Activated T-helper 2 cell treated with anti-CD3 and anti-CD28 coated beads, Interferon-gamma antibody, Interleukin-2, Interleukin-4, amounts not matched to agents 10 μg/mL and 5 μg/mL and 100 μg/mL, durations not matched to agents 14 hours and 24 hours and 36 hours (primary cell): ENCODE results near the gene ACTR2. TPM values are rescaled to one million over a fixed set of nuclear protein-coding genes. Genes with fewer than 3 reads are reported as not detected.
"Not testable (repeated sequence)": the region's sequence is repeated elsewhere in the genome, so short reads cannot be mapped to it uniquely, and the experiment has no call there.

ENCODE experiments used
- DNase-seq: peaks from one replicate; pipeline ENCODE4 v3.0.0; 2021; ENCODE audit warnings: low spot score
- H3K27ac Mint-ChIP-seq: one replicate; pipeline ENCODE4 v1.8.0; 2021; ENCODE audit warnings: mixed read lengths
- H3K27me3 Mint-ChIP-seq: one replicate; pipeline ENCODE4 v1.8.0; 2021; ENCODE audit warnings: low read depth, mixed read lengths
- H3K36me3 Mint-ChIP-seq: one replicate; pipeline ENCODE4 v1.8.0; 2021; ENCODE audit warnings: low read depth, mixed read lengths
- H3K4me1 Mint-ChIP-seq: one replicate; pipeline ENCODE4 v1.8.0; 2021; ENCODE audit warnings: low read depth, mixed read lengths
- H3K4me3 Mint-ChIP-seq: one replicate; pipeline ENCODE4 v1.8.0; 2021; ENCODE audit warnings: low read depth, mild to moderate bottlenecking, moderate library complexity, mixed read lengths
- H3K9me3 Mint-ChIP-seq: one replicate; pipeline ENCODE4 v1.8.0; 2021; ENCODE audit warnings: mixed read lengths
- intact Hi-C: fragments of 100-400 bp; cut with micrococcal nuclease; formaldehyde crosslinking; loops from one replicate; pipeline ENCODE4 v1.15.1; 2023
- total RNA-seq: library from RNA; stranded (reverse); gene quantifications from 2 replicates; pipeline ENCODE4 v1.2.3, GENCODE V29; 2022

Gene ACTR2
- total RNA-seq, 1 donor from 2014 or later = 350 TPM

GRCh38 chr2:65240657-65241056 is 13.0 kb downstream of the ACTR2 start:
- intact Hi-C loops = no loop called here
- no peak for DNase-seq
- H3K4me1 Mint-ChIP-seq = peaks cover 17% of the 10 kb centered on the region
- no peak overlapping the region for H3K4me3 Mint-ChIP-seq
- H3K27me3 Mint-ChIP-seq = no peaks in the 10 kb centered on the region
- no peaks in the 10 kb centered on the region for H3K9me3 Mint-ChIP-seq
- H3K36me3 Mint-ChIP-seq = peaks cover 40% of the 10 kb centered on the region
- peak overlapping the region; percentile 15 for H3K27ac Mint-ChIP-seq

GRCh38 chr2:65244452-65244851 is 16.8 kb downstream of the ACTR2 start:
- intact Hi-C loops, H3K4me3 Mint-ChIP-seq, H3K9me3 Mint-ChIP-seq, H3K27me3 Mint-ChIP-seq, H3K27ac Mint-ChIP-seq, DNase-seq: not testable (repeated sequence)
- Mint-ChIP-seq H3K4me1 (peaks cover 22% of the 10 kb centered on the region), H3K36me3 (peaks cover 55% of the 10 kb centered on the region)

GRCh38 chr2:65252640-65253039 is 25.0 kb downstream of the ACTR2 start:
- Mint-ChIP-seq H3K4me3 (no peak overlapping the region), H3K36me3 (peaks cover 58% of the 10 kb centered on the region), H3K4me1 (peaks cover 7% of the 10 kb centered on the region), H3K9me3 (no peaks in the 10 kb centered on the region), H3K27me3 (no peaks in the 10 kb centered on the region), H3K27ac (no peak overlapping the region)
- intact Hi-C loops = no loop called here
- no peak for DNase-seq

DNA sequence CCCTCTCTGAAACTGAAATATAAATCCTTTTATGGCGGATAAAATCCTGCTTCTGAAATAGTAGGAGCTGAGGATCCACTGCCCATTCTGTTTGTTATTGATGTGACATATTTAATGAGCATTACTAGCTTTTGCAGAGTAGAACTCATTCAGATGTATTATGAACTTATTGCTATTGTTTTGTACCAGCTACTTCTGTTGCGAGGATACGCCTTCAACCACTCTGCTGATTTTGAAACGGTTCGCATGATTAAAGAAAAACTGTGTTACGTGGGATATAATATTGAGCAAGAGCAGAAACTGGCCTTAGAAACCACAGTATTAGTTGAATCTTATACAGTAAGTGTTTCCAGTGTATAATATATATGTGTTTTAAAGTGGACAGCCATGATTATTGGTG is 27.7 kb downstream of the ACTR2 start:
- Mint-ChIP-seq H3K27ac (no peak overlapping the region), H3K4me1 (peaks cover 11% of the 10 kb centered on the region), H3K27me3 (no peaks in the 10 kb centered on the region), H3K4me3 (no peak overlapping the region), H3K36me3 (peaks cover 56% of the 10 kb centered on the region), H3K9me3 (no peaks in the 10 kb centered on the region)
- DNase-seq = no peak
- intact Hi-C loops = no loop called here

DNA sequence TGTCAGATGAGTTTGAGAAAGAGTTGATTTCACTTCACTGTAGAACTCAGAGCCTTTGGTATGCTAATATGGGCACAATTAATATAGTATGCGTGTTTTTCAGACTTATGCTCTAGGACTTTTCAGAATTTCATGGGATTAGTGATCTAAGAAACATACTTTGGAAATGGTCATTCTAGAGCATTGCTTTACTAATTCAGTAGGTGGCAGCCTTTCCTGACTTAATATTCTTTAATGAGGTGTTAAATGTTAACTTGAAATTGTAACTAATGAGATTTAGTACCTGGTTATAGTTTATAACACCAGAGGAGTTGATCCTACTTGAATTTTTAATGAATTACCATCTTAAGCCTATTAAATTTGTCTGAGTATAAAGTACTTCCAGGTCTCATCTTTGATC is 28.4 kb downstream of the ACTR2 start:
- H3K9me3 Mint-ChIP-seq = no peaks in the 10 kb centered on the region
- H3K4me3 Mint-ChIP-seq = no peak overlapping the region
- H3K27ac Mint-ChIP-seq = no peak overlapping the region
- intact Hi-C loops = no loop called here
- no peaks in the 10 kb centered on the region for H3K27me3 Mint-ChIP-seq
- no peak for DNase-seq
- peaks cover 11% of the 10 kb centered on the region for H3K4me1 Mint-ChIP-seq
- peaks cover 50% of the 10 kb centered on the region for H3K36me3 Mint-ChIP-seq

GRCh38 chr2:65257866-65258265 is 30.2 kb downstream of the ACTR2 start:
- H3K36me3 Mint-ChIP-seq = peaks cover 51% of the 10 kb centered on the region
- peaks cover 11% of the 10 kb centered on the region for H3K4me1 Mint-ChIP-seq
- peak overlapping the region; percentile 8 for H3K27ac Mint-ChIP-seq
- H3K27me3 Mint-ChIP-seq, intact Hi-C loops, H3K9me3 Mint-ChIP-seq, H3K4me3 Mint-ChIP-seq, DNase-seq: not testable (repeated sequence)

DNA sequence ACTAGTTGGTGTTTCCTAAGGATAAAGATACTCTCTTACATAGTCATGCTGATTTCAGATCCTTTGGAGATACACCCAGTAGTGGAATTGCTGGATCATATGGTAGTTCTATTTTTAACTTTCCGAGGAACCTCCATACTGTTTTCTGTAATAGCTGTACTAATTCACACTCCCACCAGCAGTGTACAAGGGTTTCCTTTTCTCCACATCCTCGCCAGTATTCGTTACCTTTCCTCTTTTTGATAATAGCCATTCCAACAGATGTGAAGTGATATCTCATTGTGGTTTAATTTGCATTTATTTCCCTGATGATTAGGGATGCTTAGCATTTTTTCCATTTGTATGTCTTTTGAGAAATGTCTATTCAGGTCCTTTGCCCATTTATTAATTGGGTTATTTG is 34.0 kb downstream of the ACTR2 start:
- no peaks in the 10 kb centered on the region for H3K9me3 Mint-ChIP-seq
- H3K4me3 Mint-ChIP-seq = no peak overlapping the region
- no peak for DNase-seq
- H3K27me3 Mint-ChIP-seq = no peaks in the 10 kb centered on the region
- no peak overlapping the region for H3K27ac Mint-ChIP-seq
- H3K4me1 Mint-ChIP-seq = peaks cover 18% of the 10 kb centered on the region
- peaks cover 59% of the 10 kb centered on the region for H3K36me3 Mint-ChIP-seq
- intact Hi-C loops = loop anchor here (10.0 kb wide), 1 partner anchor 173 kb away; the partner anchor contains the start of gene SPRED2

GRCh38 chr2:65263262-65263661 is 35.6 kb downstream of the ACTR2 start:
- H3K9me3 Mint-ChIP-seq = no peaks in the 10 kb centered on the region
- DNase-seq = no peak
- intact Hi-C loops = loop anchor here (10.0 kb wide), 1 partner anchor 172 kb away; the partner anchor contains the start of gene SPRED2
- H3K27ac Mint-ChIP-seq = no peak overlapping the region
- peaks cover 55% of the 10 kb centered on the region for H3K36me3 Mint-ChIP-seq
- H3K4me1 Mint-ChIP-seq = peaks cover 11% of the 10 kb centered on the region
- no peak overlapping the region for H3K4me3 Mint-ChIP-seq
- no peaks in the 10 kb centered on the region for H3K27me3 Mint-ChIP-seq

DNA sequence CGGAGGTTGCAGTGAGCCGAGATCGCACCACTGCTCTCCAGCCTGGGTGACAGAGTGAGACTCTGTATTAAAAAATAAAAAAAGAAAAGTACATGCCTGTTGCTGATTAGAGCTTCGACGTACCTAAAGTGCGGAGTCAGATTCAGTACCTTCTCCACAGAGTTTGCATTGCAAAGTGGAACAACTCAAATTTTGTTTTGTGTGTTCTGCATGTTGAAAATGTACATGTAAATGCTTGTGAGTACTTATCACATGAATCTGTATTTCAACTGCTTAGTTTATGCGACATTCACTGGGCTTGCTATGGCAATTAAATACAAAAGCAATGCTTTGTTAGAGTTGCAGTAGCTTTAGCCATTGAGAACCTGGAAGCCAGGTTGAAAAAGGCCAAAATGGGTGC is 36.4 kb downstream of the ACTR2 start:
- H3K9me3 Mint-ChIP-seq = no peaks in the 10 kb centered on the region

GRCh38 chr2:65264821-65265670 is 37.4 kb downstream of the ACTR2 start:
- H3K4me3 Mint-ChIP-seq = no peak overlapping the region
- no peaks in the 10 kb centered on the region for H3K27me3 Mint-ChIP-seq
- peaks cover 60% of the 10 kb centered on the region for H3K36me3 Mint-ChIP-seq
- H3K9me3 Mint-ChIP-seq = no peaks in the 10 kb centered on the region
- no peak for DNase-seq
- intact Hi-C loops = loop anchor here (1.0 to 10.0 kb wide), 4 partner anchors 36 to 308 kb away; partner anchors contain the start of gene SPRED2
- no peak overlapping the region for H3K27ac Mint-ChIP-seq
- peaks cover 13% of the 10 kb centered on the region for H3K4me1 Mint-ChIP-seq

More for the DNA sequence above, 36.4 kb downstream of the ACTR2 start:
- no peaks in the 10 kb centered on the region for H3K27me3 Mint-ChIP-seq
- intact Hi-C loops = loop anchor here (2.0 to 10.0 kb wide), 2 partner anchors 37 to 171 kb away; partner anchors contain the start of gene SPRED2
- no peak overlapping the region for H3K4me3 Mint-ChIP-seq
- DNase-seq = no peak
- no peak overlapping the region for H3K27ac Mint-ChIP-seq
- H3K4me1 Mint-ChIP-seq = peaks cover 13% of the 10 kb centered on the region
- peaks cover 56% of the 10 kb centered on the region for H3K36me3 Mint-ChIP-seq

GRCh38 chr2:65265671-65266045 is 38.0 kb downstream of the ACTR2 start:
- no peak for DNase-seq
- no peaks in the 10 kb centered on the region for H3K27me3 Mint-ChIP-seq
- intact Hi-C loops = loop anchor here (1.0 to 10.0 kb wide), 4 partner anchors 35 to 308 kb away; partner anchors contain the start of gene SPRED2
- no peaks in the 10 kb centered on the region for H3K9me3 Mint-ChIP-seq
- no peak overlapping the region for H3K4me3 Mint-ChIP-seq
- H3K27ac Mint-ChIP-seq = no peak overlapping the region
- peaks cover 63% of the 10 kb centered on the region for H3K36me3 Mint-ChIP-seq
- peaks cover 13% of the 10 kb centered on the region for H3K4me1 Mint-ChIP-seq

- peaks cover 62% of the 10 kb centered on the region for H3K36me3 Mint-ChIP-seq
- H3K4me3 Mint-ChIP-seq = no peak overlapping the region
- H3K27ac Mint-ChIP-seq = no peak overlapping the region
- peaks cover 13% of the 10 kb centered on the region for H3K4me1 Mint-ChIP-seq
- intact Hi-C loops = loop anchor here (10.0 kb wide), 1 partner anchor 168 kb away; the partner anchor contains the start of gene SPRED2
- DNase-seq = no peak
- no peaks in the 10 kb centered on the region for H3K9me3 Mint-ChIP-seq
- no peaks in the 10 kb centered on the region for H3K27me3 Mint-ChIP-seq
Measured at GRCh38 chr2:65267008-65267407, 39.4 kb downstream of the ACTR2 start.

DNA sequence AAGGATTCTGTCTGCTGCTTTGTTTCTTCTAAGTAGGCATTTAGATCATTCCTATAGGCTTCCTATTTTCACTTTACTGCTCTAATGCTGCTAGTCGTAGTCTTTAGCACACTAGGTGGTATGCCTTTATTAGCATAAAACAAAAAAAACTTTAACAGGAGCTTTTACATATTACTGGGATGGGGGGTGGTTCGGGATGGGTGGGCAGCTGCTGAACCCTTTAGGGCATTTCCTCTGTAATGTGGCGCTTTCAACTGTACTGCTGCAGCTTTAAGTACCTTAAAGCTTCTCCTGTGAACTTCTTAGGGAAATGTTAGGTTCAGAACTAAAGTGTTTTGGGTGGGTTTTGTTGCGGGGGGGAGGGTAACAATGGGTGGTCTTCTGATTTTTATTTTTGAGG is 41.3 kb downstream of the ACTR2 start:
- peaks cover 13% of the 10 kb centered on the region for H3K4me1 Mint-ChIP-seq
- no peaks in the 10 kb centered on the region for H3K27me3 Mint-ChIP-seq
- no peaks in the 10 kb centered on the region for H3K9me3 Mint-ChIP-seq
- no peak for DNase-seq
- peaks cover 64% of the 10 kb centered on the region for H3K36me3 Mint-ChIP-seq
- no peak overlapping the region for H3K4me3 Mint-ChIP-seq
- intact Hi-C loops = loop anchor here (10.0 kb wide), 1 partner anchor 166 kb away; the partner anchor contains the start of gene SPRED2
- H3K27ac Mint-ChIP-seq = no peak overlapping the region
